Peyer's patch (tissue), 4 donors: Measurements from ENCODE around the gene CRNKL1.

Experiments
- POLR2A ChIP-seq, 2 donors: fragments of 450-650 bp; IDR thresholded peaks; one replicate each; pipeline ENCODE4 v1.5.1; 2017; ENCODE audit warnings: antibody characterized with exemption in 2 of 2, mild to moderate bottlenecking in 2 of 2, moderate library complexity in 2 of 2
- TF ChIP-seq, protein P1 (sequence below), 6 experiments: fragments of 450-650 bp in 4 of 6; fragments of 200-600 bp in 2 of 6; sonication (generic) in 1 of 6; IDR thresholded peaks; one replicate each; pipeline ENCODE4 v1.5.1; 2017 to 2019; ENCODE audit warnings: antibody characterized with exemption in 6 of 6, mild to moderate bottlenecking in 3 of 6, moderate library complexity in 1 of 6

DNA sequence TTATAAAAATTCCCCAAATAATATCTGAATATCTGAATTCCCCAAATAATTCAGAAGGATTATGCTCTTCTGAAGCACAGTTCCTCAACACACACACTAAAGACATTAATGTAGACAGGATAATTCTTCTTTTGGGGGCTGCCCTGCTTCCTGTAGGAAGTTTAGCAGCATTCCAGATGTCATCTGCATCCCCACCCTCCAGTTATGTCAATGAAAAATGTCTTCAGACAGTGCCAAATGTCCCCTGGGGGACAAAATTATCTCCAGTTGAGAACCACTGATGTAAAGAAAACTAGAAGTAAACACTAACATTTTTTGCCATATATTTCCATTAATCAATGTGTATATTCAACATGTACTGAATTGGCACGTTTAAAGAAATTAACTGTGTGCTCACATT, 61.0 kb downstream of the CRNKL1 start:
- TF ChIP-seq, protein P1, sequence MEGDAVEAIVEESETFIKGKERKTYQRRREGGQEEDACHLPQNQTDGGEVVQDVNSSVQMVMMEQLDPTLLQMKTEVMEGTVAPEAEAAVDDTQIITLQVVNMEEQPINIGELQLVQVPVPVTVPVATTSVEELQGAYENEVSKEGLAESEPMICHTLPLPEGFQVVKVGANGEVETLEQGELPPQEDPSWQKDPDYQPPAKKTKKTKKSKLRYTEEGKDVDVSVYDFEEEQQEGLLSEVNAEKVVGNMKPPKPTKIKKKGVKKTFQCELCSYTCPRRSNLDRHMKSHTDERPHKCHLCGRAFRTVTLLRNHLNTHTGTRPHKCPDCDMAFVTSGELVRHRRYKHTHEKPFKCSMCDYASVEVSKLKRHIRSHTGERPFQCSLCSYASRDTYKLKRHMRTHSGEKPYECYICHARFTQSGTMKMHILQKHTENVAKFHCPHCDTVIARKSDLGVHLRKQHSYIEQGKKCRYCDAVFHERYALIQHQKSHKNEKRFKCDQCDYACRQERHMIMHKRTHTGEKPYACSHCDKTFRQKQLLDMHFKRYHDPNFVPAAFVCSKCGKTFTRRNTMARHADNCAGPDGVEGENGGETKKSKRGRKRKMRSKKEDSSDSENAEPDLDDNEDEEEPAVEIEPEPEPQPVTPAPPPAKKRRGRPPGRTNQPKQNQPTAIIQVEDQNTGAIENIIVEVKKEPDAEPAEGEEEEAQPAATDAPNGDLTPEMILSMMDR (IDR thresholded peaks at IDR 0.05): no peak
- no peak for TF ChIP-seq POLR2A (IDR thresholded peaks at IDR 0.05)
